Effector memory CD4-positive, alpha-beta T cell (primary cell): ENCODE results near the gene LCP2.
"Not testable (repeated sequence)": the region's sequence is repeated elsewhere in the genome, so short reads cannot be mapped to it uniquely, and the experiment has no call there.

Experiments
- DNase-seq, 3 donors: peaks; one replicate each; pipeline ENCODE4 v3.0.0-alpha.2; 2020
- H3K27ac ChIP-seq: 2 replicates; pipeline ENCODE4 v1.7.0; 2013; ENCODE audit warnings: mild to moderate bottlenecking, low read length, moderate library complexity; ENCODE audit not compliant: insufficient read depth, poor library complexity, severe bottlenecking
- H3K27me3 ChIP-seq: replicated peaks from 2 replicates; pipeline ENCODE4 v1.7.0; 2013; ENCODE audit warnings: mild to moderate bottlenecking, low read length; ENCODE audit not compliant: insufficient read depth, control insufficient read depth, poor library complexity, severe bottlenecking
- H3K36me3 ChIP-seq: 2 replicates; pipeline ENCODE4 v1.7.0; 2013; ENCODE audit warnings: mild to moderate bottlenecking, low read length, moderate library complexity; ENCODE audit not compliant: control insufficient read depth, insufficient read depth
- H3K4me1 ChIP-seq: 2 replicates; pipeline ENCODE4 v1.7.0; 2013; ENCODE audit warnings: low read length, mild to moderate bottlenecking; ENCODE audit not compliant: control insufficient read depth, insufficient read depth, poor library complexity, severe bottlenecking
- H3K4me3 ChIP-seq: 2 replicates; pipeline ENCODE4 v1.7.0; 2013; ENCODE audit warnings: low read length, low read depth, mild to moderate bottlenecking; ENCODE audit not compliant: insufficient read depth, poor library complexity, severe bottlenecking
- H3K9me3 ChIP-seq: 2 replicates; pipeline ENCODE4 v1.7.0; 2013; ENCODE audit warnings: mild to moderate bottlenecking, low read length, moderate library complexity; ENCODE audit not compliant: control insufficient read depth

The LCP2 gene

GRCh38 chr5:170252720-170253350 lies 44.7 kb downstream of the LCP2 start:
- Histone ChIP-seq H3K27ac (no peak overlapping the region), H3K4me3 (no peak overlapping the region), H3K4me1 (peaks cover 15% of the 10 kb centered on the region), H3K27me3 (no peaks in the 10 kb centered on the region), H3K9me3 (no peaks in the 10 kb centered on the region), H3K36me3 (peaks cover 94% of the 10 kb centered on the region)
- DNase-seq, result no peak

GRCh38 chr5:170252109-170252508 lies 45.5 kb downstream of the LCP2 start:
- H3K27ac ChIP-seq, result no peak overlapping the region
- H3K4me1 ChIP-seq, result peaks cover 15% of the 10 kb centered on the region
- H3K27me3 ChIP-seq, result no peaks in the 10 kb centered on the region
- H3K36me3 ChIP-seq, result peaks cover 94% of the 10 kb centered on the region
- no peak for DNase-seq
- H3K9me3 ChIP-seq, result no peaks in the 10 kb centered on the region
- no peak overlapping the region for H3K4me3 ChIP-seq

DNA sequence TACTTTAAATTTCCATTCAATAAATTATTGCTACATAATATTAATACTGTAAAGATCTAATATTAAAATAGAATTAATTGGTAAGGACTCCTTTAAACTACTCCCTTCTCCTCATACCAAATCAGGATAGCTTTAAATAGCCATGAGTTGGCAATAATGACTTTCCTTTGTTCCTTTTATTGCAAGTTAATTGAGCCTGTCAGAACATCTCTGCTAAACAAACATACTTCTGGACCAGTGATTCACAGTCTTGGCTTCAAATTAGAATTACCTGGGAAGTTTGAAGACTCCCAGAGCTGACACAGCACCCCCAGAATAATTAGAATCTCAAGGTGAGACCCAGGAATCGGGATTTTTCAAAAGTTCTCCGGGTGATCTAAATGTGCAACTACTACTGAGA lies 46.1 kb downstream of the LCP2 start:
- H3K36me3 ChIP-seq, result peaks cover 94% of the 10 kb centered on the region
- no peak overlapping the region for H3K4me3 ChIP-seq
- DNase-seq, result no peak

GRCh38 chr5:170250810-170251317 lies 46.7 kb downstream of the LCP2 start:
- H3K27ac ChIP-seq, result no peak overlapping the region
- peaks cover 94% of the 10 kb centered on the region for H3K36me3 ChIP-seq
- H3K9me3 ChIP-seq, result no peaks in the 10 kb centered on the region
- H3K27me3 ChIP-seq, result no peaks in the 10 kb centered on the region
- DNase-seq, result no peak
- peaks cover 15% of the 10 kb centered on the region for H3K4me1 ChIP-seq
- no peak overlapping the region for H3K4me3 ChIP-seq

More for the DNA sequence above, 46.1 kb downstream of the LCP2 start:
- H3K4me1 ChIP-seq, result peaks cover 15% of the 10 kb centered on the region
- H3K27me3 ChIP-seq, result no peaks in the 10 kb centered on the region
- no peak overlapping the region for H3K27ac ChIP-seq
- no peaks in the 10 kb centered on the region for H3K9me3 ChIP-seq

DNA sequence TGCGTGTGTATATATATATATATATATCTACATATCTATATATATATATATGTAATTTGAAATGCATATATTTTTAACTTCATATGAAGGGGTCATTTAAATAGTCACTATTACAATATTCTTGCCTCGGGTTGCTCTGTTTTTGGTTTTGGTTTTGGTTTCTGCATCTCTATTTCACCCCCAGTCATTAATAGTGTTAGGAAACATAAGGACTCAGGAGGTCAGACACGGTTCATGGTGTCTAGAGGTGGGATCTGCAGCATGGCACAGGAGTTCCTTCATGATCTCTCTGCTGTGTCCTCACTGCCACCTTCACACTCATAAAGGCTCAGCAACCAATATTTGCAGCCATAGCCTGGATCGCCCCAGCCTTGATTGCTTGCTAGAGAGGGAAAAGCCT lies 48.2 kb downstream of the LCP2 start:
- no peak overlapping the region for H3K4me3 ChIP-seq
- peaks cover 84% of the 10 kb centered on the region for H3K36me3 ChIP-seq
- no peak for DNase-seq
- H3K27me3 ChIP-seq, result no peaks in the 10 kb centered on the region
- H3K4me1 ChIP-seq, result peaks cover 7% of the 10 kb centered on the region
- H3K27ac ChIP-seq, result no peak overlapping the region
- no peaks in the 10 kb centered on the region for H3K9me3 ChIP-seq

DNA sequence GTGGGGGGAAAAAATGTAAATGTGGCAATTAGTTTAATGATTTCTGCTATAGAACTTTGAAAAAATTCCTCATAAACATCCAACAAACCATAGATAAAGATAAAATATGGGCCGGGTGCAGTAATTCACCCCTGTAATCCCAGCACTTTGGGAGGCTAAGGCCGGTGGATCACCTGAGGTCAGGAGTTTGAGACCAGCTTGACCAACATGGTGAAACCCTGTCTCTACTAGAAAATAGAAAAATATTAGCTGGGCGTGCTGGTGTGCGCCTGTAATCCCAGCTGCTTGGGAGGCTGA lies 48.7 kb downstream of the LCP2 start:
- H3K36me3 ChIP-seq, result peaks cover 82% of the 10 kb centered on the region
- DNase-seq, H3K27me3 ChIP-seq, H3K9me3 ChIP-seq, H3K27ac ChIP-seq, H3K4me3 ChIP-seq, H3K4me1 ChIP-seq: not testable (repeated sequence)

GRCh38 chr5:170248172-170248930 lies 49.2 kb downstream of the LCP2 start:
- peaks cover 2% of the 10 kb centered on the region for H3K4me1 ChIP-seq
- H3K27ac ChIP-seq, result no peak overlapping the region
- peaks cover 77% of the 10 kb centered on the region for H3K36me3 ChIP-seq
- no peak overlapping the region for H3K4me3 ChIP-seq
- DNase-seq, result no peak
- H3K9me3 ChIP-seq, result no peaks in the 10 kb centered on the region
- no peaks in the 10 kb centered on the region for H3K27me3 ChIP-seq

GRCh38 chr5:170247363-170247762 lies 50.2 kb downstream of the LCP2 start:
- Histone ChIP-seq H3K27me3 (no peaks in the 10 kb centered on the region), H3K9me3 (no peaks in the 10 kb centered on the region), H3K4me3 (no peak overlapping the region), H3K36me3 (peaks cover 67% of the 10 kb centered on the region), H3K4me1 (no peaks in the 10 kb centered on the region), H3K27ac (no peak overlapping the region)
- no peak for DNase-seq

- no peaks in the 10 kb centered on the region for H3K27me3 ChIP-seq
- H3K9me3 ChIP-seq, result no peaks in the 10 kb centered on the region
- peaks cover 57% of the 10 kb centered on the region for H3K36me3 ChIP-seq
- no peak overlapping the region for H3K27ac ChIP-seq
- no peak overlapping the region for H3K4me3 ChIP-seq
- no peak for DNase-seq
- H3K4me1 ChIP-seq, result no peaks in the 10 kb centered on the region
These were observed 51.3 kb downstream of the LCP2 start for GRCh38 chr5:170246126-170246870.

- H3K27me3 ChIP-seq, H3K27ac ChIP-seq, DNase-seq, H3K4me1 ChIP-seq, H3K9me3 ChIP-seq, H3K4me3 ChIP-seq: not testable (repeated sequence)
- peaks cover 49% of the 10 kb centered on the region for H3K36me3 ChIP-seq
These were observed 52.1 kb downstream of the LCP2 start for GRCh38 chr5:170245436-170245835.
